HK-2 (cell line): Measurements from ENCODE around the gene NABP1.
A peak's percentile ranks its signal among the peaks of the same experiment; 100 is the strongest.

Experiments used
- DNase-seq: peaks from one replicate; pipeline ENCODE4 v3.0.0-alpha.2; 2018; ENCODE audit not compliant: unreplicated experiment

Gene NABP1

GRCh38 chr2:191680639-191681038, 2.7 kb downstream of the NABP1 start:
- no peak for DNase-seq

GRCh38 chr2:191682126-191682525, 4.2 kb downstream of the NABP1 start:
- no peak for DNase-seq

GRCh38 chr2:191686066-191686465, 8.1 kb downstream of the NABP1 start:
- DNase-seq: no peak

DNA sequence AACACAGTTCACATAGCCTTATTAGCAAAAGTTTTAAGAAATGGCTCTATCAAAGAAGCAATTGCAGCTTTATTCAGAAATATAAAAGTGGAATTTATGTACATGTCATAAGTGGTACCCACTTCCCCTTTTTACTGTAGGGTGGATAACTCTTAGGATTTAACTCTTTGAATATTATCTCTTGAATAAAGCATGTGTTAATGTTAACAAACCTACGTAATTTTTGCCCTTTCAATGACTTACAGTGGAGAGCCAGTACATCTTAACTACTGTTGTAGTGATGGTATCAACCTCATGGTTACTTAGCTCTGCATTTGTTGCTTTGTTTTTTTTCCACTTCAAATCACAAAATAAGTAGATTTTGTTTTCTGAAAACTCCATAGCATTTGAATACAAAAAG, 8.8 kb downstream of the NABP1 start:
- DNase-seq: no peak

DNA sequence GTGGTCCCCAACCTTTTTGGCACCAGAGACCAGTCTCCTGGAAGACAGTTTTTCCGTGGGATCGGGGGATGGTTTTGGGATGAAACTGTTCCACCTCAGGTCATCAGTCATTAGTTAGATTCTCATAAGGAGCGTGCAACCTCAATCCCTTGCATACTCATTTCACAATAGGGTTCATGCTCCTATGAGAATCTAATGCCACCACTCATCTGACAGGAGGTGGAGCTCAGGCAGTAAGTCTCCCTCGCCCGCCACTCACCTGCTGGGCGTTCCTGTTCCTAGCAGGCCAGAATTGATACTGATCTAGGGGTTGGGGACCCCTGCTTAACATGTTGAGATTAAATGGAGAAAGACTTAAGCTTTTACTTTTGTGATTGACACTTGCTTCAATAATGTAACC, 9.9 kb downstream of the NABP1 start:
- no peak for DNase-seq

GRCh38 chr2:191688934-191689695, 11.2 kb downstream of the NABP1 start:
- DNase-seq: no peak

GRCh38 chr2:191690327-191690726, 12.4 kb downstream of the NABP1 start:
- no peak for DNase-seq

DNA sequence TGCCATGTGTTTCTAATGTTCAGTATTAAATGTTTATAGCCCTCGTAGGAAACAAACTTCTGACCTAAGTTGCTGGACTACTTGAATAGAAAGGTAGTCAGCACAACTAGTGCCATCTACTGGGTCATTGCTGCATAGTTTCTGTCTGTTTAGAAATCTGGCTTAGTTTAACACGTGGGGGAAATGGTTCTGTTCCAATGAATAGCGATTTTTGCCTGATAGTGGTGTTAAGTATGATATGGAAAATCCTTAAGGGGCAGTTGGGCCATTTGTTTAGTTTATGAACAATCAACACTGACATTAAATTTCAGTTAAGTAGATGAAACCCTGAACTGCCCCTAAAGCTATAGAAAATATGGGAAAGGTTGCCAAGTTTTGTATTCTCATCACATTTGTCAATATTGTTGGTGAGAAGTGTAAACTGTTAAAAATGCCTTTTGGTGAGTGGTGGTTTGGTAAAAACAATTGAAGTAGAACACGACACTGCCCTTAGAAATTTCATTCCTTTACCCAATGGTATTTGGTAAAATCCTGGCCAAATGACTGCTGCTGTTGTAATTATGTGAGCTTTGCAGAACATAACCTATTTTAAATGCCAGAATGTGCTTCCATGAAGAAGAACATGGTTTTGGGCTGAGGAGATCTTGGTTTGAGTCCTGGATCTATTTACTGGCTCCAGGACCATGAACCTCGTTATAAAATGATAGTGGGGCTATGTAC, 13.2 kb downstream of the NABP1 start:
- DNase-seq: no peak

GRCh38 chr2:191691898-191692297, 14.0 kb downstream of the NABP1 start:
- no peak for DNase-seq

DNA sequence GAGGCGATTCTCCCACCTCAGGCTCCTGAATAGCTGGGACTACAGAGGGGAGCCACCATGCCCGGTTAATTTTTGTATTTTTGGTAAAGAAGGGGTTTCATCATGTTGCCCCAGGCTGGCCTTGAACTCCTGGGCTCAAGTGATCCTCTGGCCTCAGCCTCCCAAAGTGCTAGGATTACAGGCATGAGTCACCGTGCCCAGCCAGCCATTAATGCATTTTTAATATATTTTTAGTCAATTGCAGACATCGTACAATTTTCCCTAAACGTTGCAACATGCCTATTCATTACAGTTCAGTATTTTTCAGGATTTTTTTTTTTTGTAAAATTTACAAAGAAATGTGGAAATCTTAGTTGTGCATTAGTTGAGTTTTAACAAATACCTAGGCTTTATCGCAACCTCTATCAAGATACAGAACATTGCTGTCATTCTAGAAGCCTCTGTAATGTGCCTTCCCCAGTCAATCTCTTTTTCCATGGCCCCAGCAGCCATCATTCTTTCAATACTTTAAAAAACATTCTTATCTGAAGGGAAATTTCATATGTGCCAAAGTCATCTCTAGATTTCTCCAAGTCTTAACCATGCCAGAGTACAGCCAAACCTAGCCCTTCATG, 14.7 kb downstream of the NABP1 start:
- no peak for DNase-seq

DNA sequence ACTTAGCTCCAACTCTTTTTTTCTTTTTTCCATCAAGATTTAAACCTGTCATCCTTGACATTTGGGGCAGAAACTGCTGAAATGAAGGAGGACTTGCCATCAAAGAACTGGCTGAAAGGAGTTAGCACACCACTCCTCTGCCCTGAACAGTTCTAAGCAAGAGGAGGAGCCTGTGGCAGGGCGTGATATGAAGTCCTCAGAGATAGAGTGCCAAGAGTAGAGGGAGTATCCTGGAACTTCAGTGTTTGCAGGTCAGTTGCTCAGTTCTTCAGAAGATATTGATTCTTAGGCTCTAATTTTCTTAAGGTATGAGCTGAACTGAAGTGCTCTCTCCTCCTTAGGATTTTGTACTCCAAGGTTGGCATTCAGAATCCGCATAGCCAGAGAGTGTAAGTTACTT, 15.2 kb downstream of the NABP1 start:
- no peak for DNase-seq

DNA sequence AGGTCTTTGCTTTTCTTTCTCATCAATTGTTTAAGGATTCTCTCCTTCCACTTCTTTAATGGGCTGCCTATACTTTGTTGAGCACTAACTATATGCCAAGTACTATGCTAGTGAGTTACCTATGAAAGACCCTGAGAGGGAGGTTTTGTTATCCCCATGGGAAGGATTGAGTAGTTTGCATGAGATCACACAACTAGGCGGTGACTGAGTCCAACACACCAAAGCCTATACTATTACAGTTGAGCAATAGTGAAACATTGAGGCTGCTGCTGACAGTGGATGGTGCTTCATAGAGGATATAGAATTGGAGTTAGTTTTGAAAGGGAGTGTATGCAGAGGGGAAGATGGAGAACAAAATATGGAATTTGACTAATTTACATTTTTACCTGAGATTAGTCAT, 15.8 kb downstream of the NABP1 start:
- no peak for DNase-seq

GRCh38 chr2:191696001-191696400, 18.1 kb downstream of the NABP1 start:
- DNase-seq: peak; percentile 76

GRCh38 chr2:191696966-191697365, 19.0 kb downstream of the NABP1 start:
- no peak for DNase-seq

- DNase-seq: no peak
Measured at GRCh38 chr2:191697870-191698269, 19.9 kb downstream of the NABP1 start.

DNA sequence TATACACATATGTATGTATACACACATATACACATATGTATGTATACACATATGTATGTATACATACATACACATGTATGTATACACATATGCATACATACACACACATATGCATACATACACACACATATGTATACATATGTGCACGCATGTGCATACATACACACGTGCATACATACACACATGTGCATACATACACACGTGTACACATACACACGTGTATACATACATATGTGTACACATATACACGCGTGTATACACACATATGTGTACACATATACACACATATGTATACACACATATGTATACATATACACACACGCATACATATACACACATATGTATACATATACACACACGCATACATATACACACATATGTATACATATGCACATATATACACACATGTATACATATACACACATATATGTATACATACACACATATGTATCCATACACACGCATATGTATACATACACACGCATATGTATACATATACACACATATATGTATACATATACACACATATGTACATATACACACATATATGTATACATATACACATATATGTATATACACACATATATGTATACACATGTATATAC, 21.5 kb downstream of the NABP1 start:
- DNase-seq: no peak

GRCh38 chr2:191701029-191701428, 23.1 kb downstream of the NABP1 start:
- DNase-seq: no peak

GRCh38 chr2:191701696-191702095, 23.8 kb downstream of the NABP1 start:
- DNase-seq: no peak

GRCh38 chr2:191703079-191703725, 25.3 kb downstream of the NABP1 start:
- no peak for DNase-seq

- no peak for DNase-seq
Measured at GRCh38 chr2:191705084-191705483, 27.1 kb downstream of the NABP1 start.

DNA sequence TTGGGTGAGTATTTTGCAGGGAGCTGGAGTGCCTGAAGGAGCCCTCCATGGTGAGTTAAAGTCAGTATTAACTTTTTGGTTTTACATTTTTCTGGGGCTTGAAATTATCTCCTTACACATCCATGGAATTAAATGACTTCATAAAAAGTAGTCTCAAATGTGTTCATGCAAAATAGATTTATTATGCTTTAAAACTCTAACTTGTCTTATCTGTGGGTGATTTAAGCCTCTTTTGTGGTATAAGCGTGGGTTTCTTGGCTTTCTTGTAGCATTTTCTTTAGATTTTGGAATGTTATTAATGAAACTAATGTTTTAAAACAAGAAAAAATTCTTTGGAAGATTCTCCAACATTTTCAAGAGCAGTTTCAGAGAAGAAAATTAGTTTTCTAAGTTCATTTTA, 27.8 kb downstream of the NABP1 start:
- no peak for DNase-seq

GRCh38 chr2:191706791-191707190, 28.9 kb downstream of the NABP1 start:
- no peak for DNase-seq
